Esophagus squamous epithelium (tissue), 4 donors: ENCODE data around the gene CD3D.

Experiments
- POLR2A ChIP-seq, 4 donors: fragments of 450-650 bp; IDR thresholded peaks; one replicate each; pipeline ENCODE4 v1.6.1; 2017; ENCODE audit warnings: antibody characterized with exemption in 4 of 4, mild to moderate bottlenecking in 4 of 4, moderate library complexity in 3 of 4
- TF ChIP-seq, protein P1 (sequence below), 6 experiments: fragments of 450-650 bp in 4 of 6; fragments of 200-600 bp in 2 of 6; sonication (generic) in 2 of 6; IDR thresholded peaks; one replicate each; pipeline ENCODE4 v1.5.1; 2016 to 2019; ENCODE audit warnings: antibody characterized with exemption in 6 of 6, mild to moderate bottlenecking in 4 of 6, moderate library complexity in 4 of 6

DNA sequence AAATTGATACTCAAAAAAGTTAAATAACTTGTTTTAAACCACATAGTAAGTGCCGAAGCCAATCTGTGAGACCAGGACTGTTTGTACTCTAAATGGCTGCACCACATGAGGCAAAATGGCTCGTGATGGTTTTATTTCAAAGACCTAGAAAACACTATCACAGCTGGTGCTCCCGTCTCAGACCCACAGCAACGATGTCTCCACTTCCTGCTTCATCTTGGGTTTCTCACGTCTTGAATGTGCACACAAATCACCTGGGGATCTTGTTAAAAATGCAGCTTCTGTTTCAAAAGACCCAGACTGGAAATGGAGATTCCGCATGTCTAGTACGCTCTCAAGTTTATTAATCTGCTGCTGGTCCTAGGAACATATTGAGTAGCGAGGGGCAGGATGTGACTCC, 36.8 kb downstream of the CD3D start:
- TF ChIP-seq, protein P1, sequence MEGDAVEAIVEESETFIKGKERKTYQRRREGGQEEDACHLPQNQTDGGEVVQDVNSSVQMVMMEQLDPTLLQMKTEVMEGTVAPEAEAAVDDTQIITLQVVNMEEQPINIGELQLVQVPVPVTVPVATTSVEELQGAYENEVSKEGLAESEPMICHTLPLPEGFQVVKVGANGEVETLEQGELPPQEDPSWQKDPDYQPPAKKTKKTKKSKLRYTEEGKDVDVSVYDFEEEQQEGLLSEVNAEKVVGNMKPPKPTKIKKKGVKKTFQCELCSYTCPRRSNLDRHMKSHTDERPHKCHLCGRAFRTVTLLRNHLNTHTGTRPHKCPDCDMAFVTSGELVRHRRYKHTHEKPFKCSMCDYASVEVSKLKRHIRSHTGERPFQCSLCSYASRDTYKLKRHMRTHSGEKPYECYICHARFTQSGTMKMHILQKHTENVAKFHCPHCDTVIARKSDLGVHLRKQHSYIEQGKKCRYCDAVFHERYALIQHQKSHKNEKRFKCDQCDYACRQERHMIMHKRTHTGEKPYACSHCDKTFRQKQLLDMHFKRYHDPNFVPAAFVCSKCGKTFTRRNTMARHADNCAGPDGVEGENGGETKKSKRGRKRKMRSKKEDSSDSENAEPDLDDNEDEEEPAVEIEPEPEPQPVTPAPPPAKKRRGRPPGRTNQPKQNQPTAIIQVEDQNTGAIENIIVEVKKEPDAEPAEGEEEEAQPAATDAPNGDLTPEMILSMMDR (IDR thresholded peaks at IDR 0.05) = no peak
- peak in 1 of 4 donors; percentile 13 for TF ChIP-seq POLR2A (IDR thresholded peaks at IDR 0.05)
